GM12801 (cell line): ENCODE results near the gene ABRACL.

Experiments used
- CTCF ChIP-seq: IDR thresholded peaks from one replicate; pipeline ENCODE4 v1.5.1; 2011; ENCODE audit warnings: control low read depth; ENCODE audit not compliant: insufficient read length; ENCODE audit errors: extremely low read depth

ABRACL gene

GRCh38 chr6:139029470-139030227, 1.1 kb downstream of the ABRACL start:
- no peak for TF ChIP-seq CTCF

- no peak for TF ChIP-seq CTCF
Measured at GRCh38 chr6:139030228-139030963, 1.9 kb downstream of the ABRACL start.

GRCh38 chr6:139037490-139037889, 8.9 kb downstream of the ABRACL start:
- TF ChIP-seq CTCF: no peak

DNA sequence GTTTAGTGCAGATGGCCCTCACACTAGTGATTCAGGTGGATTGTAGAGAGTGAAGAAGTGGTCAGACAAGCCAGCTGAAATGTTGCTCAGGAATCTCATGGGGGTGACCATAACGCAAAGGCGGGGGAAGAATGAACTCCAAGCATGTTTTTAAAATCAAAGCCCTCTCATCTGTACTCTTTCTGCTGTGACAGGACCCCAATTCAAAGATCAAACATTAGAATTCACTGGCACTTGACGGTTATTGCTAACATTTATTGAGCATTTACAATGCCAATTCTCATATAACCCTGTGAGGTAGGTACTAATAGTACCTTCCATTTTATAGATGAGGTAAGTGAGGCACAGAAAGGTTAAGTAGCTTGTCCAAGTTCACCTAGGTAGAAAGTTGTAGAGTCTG, 15.7 kb downstream of the ABRACL start:
- TF ChIP-seq CTCF: no peak

DNA sequence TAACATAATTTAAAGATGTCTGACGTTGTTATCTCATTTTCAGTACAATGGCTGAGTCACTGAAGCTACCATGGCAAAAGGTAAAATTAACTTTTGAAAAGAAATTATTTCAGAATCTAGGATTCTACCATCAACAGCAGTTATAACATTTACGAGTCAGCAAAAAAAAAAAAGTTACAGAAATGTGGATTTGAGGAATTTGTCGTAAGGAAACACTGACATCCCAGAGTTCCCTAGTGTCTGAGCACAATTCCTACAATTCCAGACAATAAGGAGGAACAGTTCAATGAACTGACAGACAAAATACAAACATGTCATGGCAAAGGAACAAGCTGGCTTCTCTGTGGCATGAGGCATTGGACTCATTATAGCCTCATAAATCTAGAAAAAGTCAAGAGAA, 19.1 kb downstream of the ABRACL start:
- TF ChIP-seq CTCF: no peak

- TF ChIP-seq CTCF: no peak
Measured at GRCh38 chr6:139050770-139051313, 22.3 kb downstream of the ABRACL start.

DNA sequence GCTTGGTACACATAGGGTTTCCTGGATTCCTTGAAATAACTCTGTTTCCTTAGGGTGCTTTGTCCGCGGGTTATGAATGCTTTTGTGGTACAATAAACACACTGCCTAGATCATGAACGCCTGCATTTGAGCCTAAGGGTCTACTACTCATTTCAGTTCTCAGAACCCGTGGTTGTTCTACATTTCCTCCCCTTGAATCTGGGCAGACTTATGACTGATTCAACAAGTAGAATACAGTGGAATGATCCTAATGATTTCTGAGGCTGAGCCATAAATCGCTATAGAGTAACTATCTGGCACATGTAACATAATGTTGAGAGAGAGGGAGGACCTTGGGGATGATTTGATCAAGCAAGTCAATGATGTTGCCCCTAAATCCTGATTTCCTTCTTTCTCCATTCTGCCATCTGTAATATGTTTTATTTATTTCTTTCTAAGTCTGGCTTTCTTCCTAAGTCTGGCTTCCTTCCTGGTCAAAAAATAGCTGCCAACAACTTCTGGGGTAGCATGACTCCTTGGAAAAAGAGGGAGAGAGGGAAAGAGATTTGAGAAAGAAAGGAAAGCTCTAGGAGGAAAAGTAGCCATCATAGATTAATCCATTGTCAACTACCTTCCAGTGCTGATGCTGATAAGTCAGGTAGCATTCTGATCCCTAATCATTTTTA, 23.0 kb downstream of the ABRACL start:
- TF ChIP-seq CTCF: no peak
